SKM-1 (cell line): ENCODE data around the gene HTR3C.
"Not testable (repeated sequence)": the region's sequence is repeated elsewhere in the genome, so short reads cannot be mapped to it uniquely, and the experiment has no call there.

Experiments used
- DNase-seq: peaks from one replicate; lab custom pipeline; 2025; ENCODE audit not compliant: unreplicated experiment; lab: John Stamatoyannopoulos, UW

HTR3C gene

DNA sequence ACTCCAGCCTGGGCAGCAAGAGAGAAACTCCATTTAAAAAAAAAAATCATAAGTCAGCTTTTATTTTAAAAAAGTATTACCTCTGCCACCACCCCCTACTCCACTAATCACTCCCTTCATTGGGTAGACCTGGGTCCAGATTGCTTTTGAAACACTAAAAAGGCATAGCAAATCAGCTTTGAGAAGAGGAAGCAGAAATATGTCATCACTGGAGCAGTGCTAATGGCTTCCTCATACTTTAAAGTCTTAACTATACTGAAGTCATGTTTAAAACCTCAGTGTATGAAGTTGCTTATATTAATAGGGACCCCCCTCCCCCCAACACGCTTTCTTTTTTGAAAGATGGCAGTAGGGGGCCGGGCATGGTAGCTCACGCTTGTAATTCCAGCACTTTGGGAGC, 22.3 kb upstream of the HTR3C start:
- DNase-seq = no peak

DNA sequence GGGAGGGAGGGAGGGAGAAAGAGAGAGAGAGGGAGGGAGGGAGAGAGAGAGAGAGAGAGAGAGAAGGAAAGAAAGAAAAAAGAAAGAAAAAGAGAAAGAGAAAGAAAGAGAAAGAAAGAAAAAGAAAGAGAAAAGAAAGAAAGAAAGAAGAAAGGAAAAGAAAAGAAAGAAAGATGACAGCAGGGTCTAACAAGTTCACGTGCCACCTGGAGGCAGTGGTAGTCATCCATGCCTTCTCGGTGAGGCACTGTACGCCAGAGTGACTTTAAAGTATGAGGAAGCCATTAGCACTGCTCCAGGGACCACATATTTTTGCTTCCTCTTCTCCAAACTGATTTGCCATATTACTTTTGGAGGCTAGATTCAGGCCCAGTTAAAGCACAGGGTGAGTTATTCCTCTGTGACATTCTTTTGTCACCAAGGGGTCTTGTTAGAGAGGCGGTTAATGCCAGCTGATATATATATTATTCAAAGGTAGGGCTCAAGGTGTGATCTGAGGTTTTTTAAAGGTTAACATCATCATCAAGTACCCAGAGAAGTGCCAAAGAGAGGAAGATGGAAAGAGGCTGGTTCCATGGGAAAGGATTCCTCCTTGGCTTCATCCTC, 21.6 kb upstream of the HTR3C start, which contains the start of gene HTR3D:
Gene HTR3D, plus strand, starts transcription at position 556 of the 606 bp plus-strand sequence. Its CDS starts 0 bp downstream, at position 556.
- DNase-seq = no peak

DNA sequence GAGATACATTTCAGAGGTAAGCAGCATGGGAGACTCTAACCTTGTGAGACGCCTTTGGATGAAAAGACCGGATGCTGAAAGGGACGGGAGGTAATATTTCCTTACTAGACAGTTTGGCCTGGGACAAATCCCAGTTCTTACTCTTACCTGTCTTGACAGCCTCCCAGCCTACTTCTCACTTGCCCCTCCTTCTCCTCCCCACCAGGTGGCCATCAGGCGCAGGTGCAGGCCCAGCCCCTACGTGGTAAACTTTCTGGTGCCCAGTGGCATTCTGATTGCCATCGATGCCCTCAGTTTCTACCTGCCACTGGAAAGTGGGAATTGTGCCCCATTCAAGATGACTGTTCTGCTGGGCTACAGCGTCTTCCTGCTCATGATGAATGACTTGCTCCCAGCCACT, 15.0 kb upstream of the HTR3C start:
- no peak for DNase-seq

GRCh38 chr3:184038307-184038706, 14.5 kb upstream of the HTR3C start:
- DNase-seq = not testable (repeated sequence)

DNA sequence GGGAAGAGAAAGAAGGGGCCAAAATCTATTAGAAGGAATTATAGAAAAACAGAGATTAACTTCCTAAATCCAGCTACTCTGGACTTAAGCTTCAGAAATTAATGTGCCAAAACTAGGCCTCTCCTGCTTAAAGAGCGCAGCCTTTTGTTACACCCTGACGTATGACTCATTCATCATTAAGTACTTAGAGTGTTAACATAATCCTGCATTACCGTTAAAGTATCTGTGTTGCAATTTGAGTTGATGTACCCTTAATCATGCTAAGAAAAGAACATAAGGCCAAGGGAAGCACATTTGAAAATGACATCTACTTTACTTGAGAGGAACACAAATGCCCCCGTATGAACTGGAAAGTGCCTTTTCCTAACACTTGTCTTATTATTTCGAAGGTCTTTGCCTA, 13.4 kb upstream of the HTR3C start:
- DNase-seq = no peak

DNA sequence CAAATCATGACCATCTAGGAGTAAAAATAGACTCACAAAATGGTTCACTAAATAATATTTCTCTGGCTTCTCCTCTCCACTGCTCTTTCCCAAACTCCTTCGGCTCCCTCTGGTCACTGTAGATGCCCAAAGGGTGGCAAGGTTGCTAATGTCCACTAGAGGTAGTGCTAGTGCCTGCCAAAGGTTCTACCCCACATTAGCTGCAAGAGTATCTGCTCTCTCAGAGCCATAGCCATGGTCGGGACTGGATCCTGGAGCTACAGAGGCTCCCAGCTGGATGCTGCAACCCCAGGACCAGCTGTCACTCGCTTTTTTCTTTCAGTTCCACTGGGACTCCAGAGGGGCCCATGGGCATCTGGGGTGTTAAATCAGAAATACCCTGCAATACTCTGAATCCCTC, 12.8 kb upstream of the HTR3C start:
- no peak for DNase-seq

GRCh38 chr3:184042617-184043016, 10.2 kb upstream of the HTR3C start:
- no peak for DNase-seq

GRCh38 chr3:184045995-184046394, 6.9 kb upstream of the HTR3C start:
- no peak for DNase-seq

GRCh38 chr3:184050217-184050847, 2.5 kb upstream of the HTR3C start:
- DNase-seq = no peak

DNA sequence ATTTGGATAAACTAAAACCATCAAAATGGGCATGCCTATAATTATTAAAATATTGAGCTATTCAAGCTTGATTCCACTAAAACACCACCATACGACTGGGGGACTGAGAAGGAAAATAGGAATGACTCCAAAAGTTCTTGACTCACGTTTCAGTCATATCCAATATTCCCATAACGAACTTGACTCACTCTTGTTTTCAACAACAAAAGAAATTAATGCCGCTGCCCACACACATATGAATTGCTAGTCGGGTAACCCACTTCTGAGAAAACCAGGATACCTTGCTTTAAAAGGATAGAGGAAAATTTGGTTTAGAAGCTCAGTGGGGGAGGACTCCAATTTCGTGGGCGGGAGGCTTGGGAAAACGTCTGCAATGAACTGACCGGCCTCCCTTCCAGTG, 5.2 kb downstream of the HTR3C start:
- no peak for DNase-seq

DNA sequence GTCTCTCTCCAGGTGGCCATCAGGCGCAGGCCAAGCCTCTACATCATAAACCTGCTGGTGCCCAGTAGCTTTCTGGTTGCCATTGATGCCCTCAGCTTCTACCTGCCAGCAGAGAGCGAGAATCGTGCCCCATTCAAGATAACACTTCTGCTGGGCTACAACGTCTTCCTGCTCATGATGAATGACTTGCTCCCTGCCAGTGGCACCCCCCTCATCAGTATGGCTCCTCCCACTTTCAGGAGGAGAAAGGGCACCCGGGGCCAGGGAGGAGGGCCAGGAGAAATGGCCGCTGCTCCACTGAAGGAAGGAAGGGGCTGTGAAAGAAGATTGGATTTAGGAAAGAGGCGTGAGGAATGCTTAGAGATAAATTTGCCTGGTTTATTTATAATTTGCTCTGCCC, 6.6 kb downstream of the HTR3C start:
- DNase-seq = no peak

- no peak for DNase-seq
Measured at GRCh38 chr3:184062637-184063036, 9.8 kb downstream of the HTR3C start.

- no peak for DNase-seq
Measured at GRCh38 chr3:184066211-184066610, 13.4 kb downstream of the HTR3C start.

DNA sequence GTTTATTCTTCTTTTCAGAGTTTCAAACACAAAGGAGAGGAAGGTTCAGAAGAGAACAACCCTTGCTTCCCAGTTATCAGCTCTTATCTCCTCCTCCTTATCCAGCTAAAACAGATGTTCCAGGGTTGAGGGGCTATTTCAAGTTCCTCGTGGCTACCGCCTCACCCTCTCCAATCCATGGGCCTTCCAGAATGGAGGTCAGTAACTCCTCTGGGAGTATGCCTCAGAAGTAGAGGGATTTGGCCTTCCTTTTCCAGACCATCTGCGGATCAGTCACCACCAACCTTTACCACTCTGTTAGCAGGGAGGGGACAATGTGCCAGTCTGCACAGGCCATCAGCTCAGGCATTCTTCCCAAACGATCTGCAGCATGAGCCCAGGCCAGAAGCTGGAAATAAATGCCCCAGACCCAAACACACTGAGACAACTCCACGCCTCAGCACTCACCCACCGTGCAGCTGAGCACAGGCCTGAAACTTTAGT, 14.8 kb downstream of the HTR3C start:
- DNase-seq = no peak

DNA sequence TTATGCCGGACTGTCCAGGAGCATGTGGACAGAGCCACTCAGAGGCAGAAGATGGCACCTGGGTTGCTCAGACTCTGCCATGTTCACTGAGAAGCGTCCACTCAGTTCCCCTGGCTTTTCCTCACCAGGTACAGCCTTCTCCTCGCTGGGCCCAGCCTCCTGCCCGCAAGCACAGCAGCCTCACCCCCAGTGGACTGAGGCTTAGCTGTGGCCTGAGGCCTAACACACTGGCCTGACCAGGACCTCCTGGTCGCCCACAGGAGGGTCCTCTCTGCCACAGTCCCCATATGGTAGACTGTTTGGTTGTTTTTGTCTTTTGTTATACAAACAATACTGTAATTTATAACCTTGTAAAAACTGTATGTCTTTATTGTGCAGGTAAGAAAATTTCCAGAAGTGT, 15.5 kb downstream of the HTR3C start:
- no peak for DNase-seq

- DNase-seq = not testable (repeated sequence)
Measured at GRCh38 chr3:184071142-184071541, 18.3 kb downstream of the HTR3C start.

DNA sequence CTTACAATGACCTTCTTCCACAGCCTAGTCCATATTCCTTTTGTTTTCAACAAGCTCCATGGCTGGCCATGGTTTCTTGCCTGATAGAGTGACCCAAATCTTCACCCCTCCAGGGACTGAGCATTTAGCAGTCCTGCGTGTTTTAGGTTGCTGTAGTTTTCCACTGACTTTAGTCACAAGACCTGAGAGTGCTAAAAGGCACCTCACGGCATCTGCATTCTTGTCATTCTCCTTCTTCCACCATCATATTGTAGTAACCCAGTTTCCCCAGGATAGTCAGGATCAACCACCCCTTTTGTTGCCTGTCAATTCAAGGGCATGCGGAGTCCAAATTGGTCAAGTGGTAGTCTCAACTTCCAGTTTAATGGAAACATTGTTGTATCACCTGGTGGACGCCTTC, 20.8 kb downstream of the HTR3C start:
- DNase-seq = no peak

DNA sequence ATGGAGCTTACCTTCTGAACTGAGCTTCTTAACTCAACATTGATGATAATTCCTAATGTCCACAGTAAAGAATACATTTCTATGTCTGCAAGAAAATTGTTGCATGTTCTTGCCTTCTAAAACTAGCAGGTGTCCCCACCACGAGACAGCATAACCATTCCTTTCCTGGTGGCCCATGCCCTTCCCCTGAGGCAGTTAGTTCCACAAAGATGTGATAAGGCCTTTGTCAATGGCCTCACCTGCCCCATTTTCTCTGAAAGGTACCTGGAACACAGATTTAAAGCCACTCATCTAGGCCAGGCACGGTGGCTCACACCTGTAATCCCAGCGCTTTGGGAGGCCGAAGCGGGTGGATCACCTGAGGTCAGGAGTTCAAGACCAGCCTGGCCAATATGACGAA, 23.1 kb downstream of the HTR3C start:
- no peak for DNase-seq

- no peak for DNase-seq
Measured at GRCh38 chr3:184077881-184078280, 25.0 kb downstream of the HTR3C start.

GRCh38 chr3:184078851-184079250, 26.0 kb downstream of the HTR3C start:
- no peak for DNase-seq

DNA sequence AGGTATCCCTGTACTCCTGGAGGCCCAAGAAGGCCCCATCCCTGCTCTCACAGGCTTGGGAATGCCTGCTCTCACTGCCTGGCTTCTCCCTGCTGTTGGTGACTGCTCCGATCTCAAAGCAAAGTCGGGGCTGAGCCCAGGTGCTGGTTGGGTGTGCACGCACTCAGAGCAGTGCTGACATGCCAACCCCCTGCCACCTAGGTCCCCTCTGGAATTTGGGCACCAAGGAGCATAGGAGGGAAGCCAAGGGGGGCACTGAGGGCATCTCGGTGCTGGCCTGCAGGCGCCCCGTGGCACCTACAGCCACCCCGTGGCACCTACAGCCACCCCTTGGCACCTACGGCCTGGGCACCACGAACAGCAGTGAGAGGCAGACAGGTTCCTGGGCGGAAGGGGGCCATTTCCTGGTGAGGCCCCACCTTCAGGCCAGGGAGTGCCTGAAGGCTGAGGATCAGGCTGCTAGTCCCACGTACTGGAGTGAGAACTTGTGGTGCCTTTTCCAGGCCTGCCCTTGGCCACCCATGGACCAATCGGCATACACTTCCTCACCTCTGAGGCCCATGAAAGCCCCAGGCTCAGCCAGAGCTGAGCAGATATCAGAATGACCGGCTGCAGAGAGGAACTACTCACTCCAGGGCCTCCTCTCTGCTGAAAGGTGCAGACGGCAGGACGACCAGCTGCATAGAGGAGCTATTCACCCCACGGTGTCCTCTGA, 28.4 kb downstream of the HTR3C start:
- no peak for DNase-seq

DNA sequence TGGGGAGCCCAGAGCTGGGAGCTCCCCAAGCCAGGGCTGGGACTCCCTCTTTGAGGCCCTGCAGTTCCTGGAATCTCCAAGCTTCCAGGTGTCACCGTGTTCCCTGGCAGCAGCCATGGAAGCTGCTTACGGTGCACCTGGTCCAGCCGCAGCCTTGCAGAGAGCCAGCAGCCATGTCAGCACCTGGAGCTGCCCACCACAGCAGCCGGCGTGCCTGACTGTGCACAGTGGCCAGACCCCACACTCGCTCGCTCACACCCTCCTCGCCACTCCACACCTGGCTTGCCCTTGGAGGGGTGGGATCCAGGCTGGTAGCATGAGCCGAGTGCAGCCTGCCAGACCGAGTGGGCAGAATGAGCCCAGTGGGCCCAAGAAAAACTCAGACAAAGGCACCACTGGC, 29.2 kb downstream of the HTR3C start:
- no peak for DNase-seq
